ENCODE results near the gene C19orf38. TPM values are rescaled to one million over a fixed set of nuclear protein-coding genes. Genes with fewer than 3 reads are reported as not detected.

C19orf38 gene
- total and polyA plus RNA-seq, 9 of the 15 experiments (the other 6 are each of a cell fraction or from before 2014, with no cell fraction given) = 0.14 to 0.18 TPM; not detected in 7

DNA sequence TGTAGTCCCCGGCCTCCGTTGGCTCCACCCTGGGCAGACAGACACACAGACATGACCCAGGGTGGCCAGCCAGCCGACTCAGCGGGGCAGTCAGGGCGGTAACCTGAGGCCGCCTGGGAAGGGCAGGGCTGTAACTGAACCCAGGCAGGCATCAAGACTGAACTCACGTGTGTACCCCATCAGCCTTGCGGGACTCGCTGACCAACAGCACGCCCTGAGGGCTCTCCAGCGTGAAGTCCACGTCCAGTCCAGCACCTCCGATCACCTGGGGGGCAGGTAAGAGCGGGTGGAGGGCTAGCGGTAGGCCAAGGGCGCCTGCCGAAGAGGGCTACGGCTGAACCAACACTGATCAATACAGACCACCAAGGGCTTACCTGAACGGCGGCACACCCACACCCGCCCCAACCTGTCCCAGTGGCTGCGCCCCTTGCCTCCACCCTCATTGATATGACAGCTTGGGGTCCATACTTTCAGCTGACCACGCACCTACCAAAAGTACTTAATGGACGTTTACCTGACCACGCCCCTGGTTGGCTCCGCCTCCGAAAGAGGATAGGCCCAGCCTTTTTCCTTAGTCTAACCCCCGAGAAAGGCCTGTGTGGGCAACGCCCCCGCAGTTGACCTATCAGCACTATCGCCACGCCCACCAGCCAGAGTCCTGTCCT, 13.0 kb upstream of the C19orf38 start (continued):
- TF ChIP-seq ZNF764 (CRISPR knock-in tag; IDR thresholded peaks at IDR 0.05; ENCODE audit: low read depth) (no peak), ETV6 (IDR thresholded peaks at IDR 0.05; ENCODE audit: borderline replicate concordance in 1 of 2, low read depth in 2 of 2, low read length in 1 of 2) (no peak), ETV6 (CRISPR knock-in tag; IDR thresholded peaks at IDR 0.05; ENCODE audit: borderline replicate concordance) (0 out of 2 replicates have a peak, but pooled peaks have one; percentile 39), ETV5 (CRISPR knock-in tag; IDR thresholded peaks at IDR 0.05; ENCODE audit: low read depth) (no peak), SREBF2 (CRISPR knock-in tag; IDR thresholded peaks at IDR 0.05) (no peak), ZNF445 (CRISPR knock-in tag; IDR thresholded peaks at IDR 0.05; ENCODE audit: low read depth) (0 out of 2 replicates have a peak, but pooled peaks have one; percentile 41), EWSR1 (IDR thresholded peaks at IDR 0.05; ENCODE audit: borderline replicate concordance, low read depth, partially characterized antibody) (no peak), ZNF184 (CRISPR knock-in tag; IDR thresholded peaks at IDR 0.05) (no peak), NR1H2 (CRISPR knock-in tag; IDR thresholded peaks at IDR 0.05) (no peak), TOE1 (IDR thresholded peaks at IDR 0.05; ENCODE audit: borderline replicate concordance) (no peak), TOE1 (CRISPR knock-in tag; IDR thresholded peaks at IDR 0.05; ENCODE audit: borderline replicate concordance, low read depth) (0 out of 2 replicates have a peak, but pooled peaks have one; percentile 35), ELF4 (CRISPR knock-in tag; IDR thresholded peaks at IDR 0.05) (peak; percentile 40; the same call in 1 of the 2 replicates), CREM (IDR thresholded peaks at IDR 0.05; ENCODE audit: low read depth) (peak; percentile 35), KDM5B (IDR thresholded peaks at IDR 0.05; ENCODE audit: insufficient replicate concordance, low read depth, low read length) (no peak), ZSCAN29 (IDR thresholded peaks at IDR 0.05) (no peak), SAP30 (IDR thresholded peaks at IDR 0.05; ENCODE audit: borderline replicate concordance, insufficient read depth, low read depth, low read length, poor library complexity, severe bottlenecking) (peak; percentile 79), KLF6 (CRISPR knock-in tag; IDR thresholded peaks at IDR 0.05; ENCODE audit: borderline replicate concordance) (0 out of 2 replicates have a peak, but pooled peaks have one; percentile 49), MYNN (IDR thresholded peaks at IDR 0.05) (peak; percentile 71), MYNN (CRISPR knock-in tag; IDR thresholded peaks at IDR 0.05) (no peak), RHOXF2B (CRISPR knock-in tag; conservative IDR thresholded peaks at IDR 0.05) (no peak)
- TF ChIP-seq, protein P1, sequence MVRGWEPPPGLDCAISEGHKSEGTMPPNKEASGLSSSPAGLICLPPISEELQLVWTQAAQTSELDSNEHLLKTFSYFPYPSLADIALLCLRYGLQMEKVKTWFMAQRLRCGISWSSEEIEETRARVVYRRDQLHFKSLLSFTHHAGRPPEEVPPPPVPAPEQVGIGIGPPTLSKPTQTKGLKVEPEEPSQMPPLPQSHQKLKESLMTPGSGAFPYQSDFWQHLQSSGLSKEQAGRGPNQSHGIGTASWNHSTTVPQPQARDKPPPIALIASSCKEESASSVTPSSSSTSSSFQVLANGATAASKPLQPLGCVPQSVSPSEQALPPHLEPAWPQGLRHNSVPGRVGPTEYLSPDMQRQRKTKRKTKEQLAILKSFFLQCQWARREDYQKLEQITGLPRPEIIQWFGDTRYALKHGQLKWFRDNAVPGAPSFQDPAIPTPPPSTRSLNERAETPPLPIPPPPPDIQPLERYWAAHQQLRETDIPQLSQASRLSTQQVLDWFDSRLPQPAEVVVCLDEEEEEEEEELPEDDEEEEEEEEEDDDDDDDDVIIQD (CRISPR knock-in tag; IDR thresholded peaks at IDR 0.05) = no peak
- TF ChIP-seq, protein P2, sequence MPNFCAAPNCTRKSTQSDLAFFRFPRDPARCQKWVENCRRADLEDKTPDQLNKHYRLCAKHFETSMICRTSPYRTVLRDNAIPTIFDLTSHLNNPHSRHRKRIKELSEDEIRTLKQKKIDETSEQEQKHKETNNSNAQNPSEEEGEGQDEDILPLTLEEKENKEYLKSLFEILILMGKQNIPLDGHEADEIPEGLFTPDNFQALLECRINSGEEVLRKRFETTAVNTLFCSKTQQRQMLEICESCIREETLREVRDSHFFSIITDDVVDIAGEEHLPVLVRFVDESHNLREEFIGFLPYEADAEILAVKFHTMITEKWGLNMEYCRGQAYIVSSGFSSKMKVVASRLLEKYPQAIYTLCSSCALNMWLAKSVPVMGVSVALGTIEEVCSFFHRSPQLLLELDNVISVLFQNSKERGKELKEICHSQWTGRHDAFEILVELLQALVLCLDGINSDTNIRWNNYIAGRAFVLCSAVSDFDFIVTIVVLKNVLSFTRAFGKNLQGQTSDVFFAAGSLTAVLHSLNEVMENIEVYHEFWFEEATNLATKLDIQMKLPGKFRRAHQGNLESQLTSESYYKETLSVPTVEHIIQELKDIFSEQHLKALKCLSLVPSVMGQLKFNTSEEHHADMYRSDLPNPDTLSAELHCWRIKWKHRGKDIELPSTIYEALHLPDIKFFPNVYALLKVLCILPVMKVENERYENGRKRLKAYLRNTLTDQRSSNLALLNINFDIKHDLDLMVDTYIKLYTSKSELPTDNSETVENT (CRISPR knock-in tag; IDR thresholded peaks at IDR 0.05) = no peak; the same call in 1 of the 2 replicates
- TF ChIP-seq, protein P3, sequence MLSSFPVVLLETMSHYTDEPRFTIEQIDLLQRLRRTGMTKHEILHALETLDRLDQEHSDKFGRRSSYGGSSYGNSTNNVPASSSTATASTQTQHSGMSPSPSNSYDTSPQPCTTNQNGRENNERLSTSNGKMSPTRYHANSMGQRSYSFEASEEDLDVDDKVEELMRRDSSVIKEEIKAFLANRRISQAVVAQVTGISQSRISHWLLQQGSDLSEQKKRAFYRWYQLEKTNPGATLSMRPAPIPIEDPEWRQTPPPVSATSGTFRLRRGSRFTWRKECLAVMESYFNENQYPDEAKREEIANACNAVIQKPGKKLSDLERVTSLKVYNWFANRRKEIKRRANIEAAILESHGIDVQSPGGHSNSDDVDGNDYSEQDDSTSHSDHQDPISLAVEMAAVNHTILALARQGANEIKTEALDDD (IDR thresholded peaks at IDR 0.05) = 0 out of 2 replicates have a peak, but pooled peaks have one; percentile 31
- TF ChIP-seq, protein P4, sequence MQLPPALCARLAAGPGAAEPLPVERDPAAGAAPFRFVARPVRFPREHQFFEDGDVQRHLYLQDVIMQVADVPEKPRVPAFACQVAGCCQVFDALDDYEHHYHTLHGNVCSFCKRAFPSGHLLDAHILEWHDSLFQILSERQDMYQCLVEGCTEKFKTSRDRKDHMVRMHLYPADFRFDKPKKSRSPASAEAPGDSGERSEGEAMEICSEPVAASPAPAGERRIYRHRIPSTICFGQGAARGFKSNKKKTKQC (CRISPR knock-in tag; IDR thresholded peaks at IDR 0.05) = peak; percentile 50; the same call in 1 of the 2 replicates

All from K562 (cell line).